OCI-LY7 (cell line): ENCODE data around the gene CEP57L1. TPM values are rescaled to one million over a fixed set of nuclear protein-coding genes. Genes with fewer than 3 reads are reported as not detected.

Source experiments
- BruUV-seq: library from RNA; stranded (reverse); fragments of 400-500 nt; replicated peaks from 2 replicates; lab custom pipeline; 2021; lab: Mats Ljungman, UMichigan
- CTCF ChIA-PET: fragments of 300-600 bp; sonication (Branson Sonifier 250); formaldehyde crosslinking; loops from one replicate; lab custom pipeline; 2022; ENCODE audit warnings: antibody characterized with exemption; ENCODE audit not compliant: unreplicated experiment; lab: Charles Lee
- POLR2A ChIA-PET: fragments of 300-600 bp; sonication (Branson Sonifier 250); formaldehyde crosslinking; loops from one replicate; lab custom pipeline; 2022; ENCODE audit warnings: antibody characterized with exemption; lab: Charles Lee
- DNase-seq: peaks from one replicate; pipeline ENCODE4 v3.0.0-alpha.2; 2015; ENCODE audit warnings: low spot score
- H2AFZ ChIP-seq: fragments of 200-600 bp; sonication (generic), shearing (Covaris generic); 2 replicates; pipeline ENCODE4 v1.6.1; 2014; ENCODE audit warnings: mild to moderate bottlenecking, antibody characterized with exemption, low read length, moderate library complexity
- H3K27ac ChIP-seq: fragments of 200-600 bp; sonication (generic); 2 replicates; pipeline ENCODE4 v1.5.1; 2014; ENCODE audit warnings: mixed run types, low read depth, mild to moderate bottlenecking, moderate library complexity, low read length, inconsistent platforms; ENCODE audit not compliant: poor library complexity, severe bottlenecking
- H3K36me3 ChIP-seq: fragments of 200-600 bp; sonication (generic); 2 replicates; pipeline ENCODE4 v1.6.1; 2014; ENCODE audit warnings: mild to moderate bottlenecking, antibody characterized with exemption, low read length, moderate library complexity, mixed read lengths; ENCODE audit not compliant: insufficient read depth
- H3K4me1 ChIP-seq: fragments of 200-600 bp; sonication (generic); 2 replicates; pipeline ENCODE4 v1.5.1; 2014; ENCODE audit warnings: mild to moderate bottlenecking, low read length; ENCODE audit not compliant: insufficient read depth, poor library complexity, severe bottlenecking
- H3K4me2 ChIP-seq: fragments of 200-600 bp; sonication (generic); 2 replicates; pipeline ENCODE4 v1.6.1; 2014; ENCODE audit warnings: mild to moderate bottlenecking, low read length
- H3K4me3 ChIP-seq: fragments of 200-600 bp; sonication (generic); 2 replicates; pipeline ENCODE4 v1.5.1; 2014; ENCODE audit warnings: mild to moderate bottlenecking, low read depth, low read length; ENCODE audit not compliant: poor library complexity, severe bottlenecking
- H3K79me2 ChIP-seq: fragments of 200-600 bp; sonication (generic); 2 replicates; pipeline ENCODE4 v1.6.1; 2016; ENCODE audit warnings: low read depth, mild to moderate bottlenecking, low read length, moderate library complexity, mixed read lengths; ENCODE audit not compliant: insufficient read depth
- H3K9me2 ChIP-seq: fragments of 200-600 bp; sonication (generic); 2 replicates; pipeline ENCODE4 v1.6.1; 2016; ENCODE audit warnings: mild to moderate bottlenecking, low read length, mixed read lengths; ENCODE audit not compliant: insufficient read depth
- H3K9me3 ChIP-seq: fragments of 200-600 bp; sonication (generic); 2 replicates; pipeline ENCODE4 v1.6.1; 2014; ENCODE audit warnings: mild to moderate bottlenecking, mixed run types, low read length, mixed read lengths
- H4K20me1 ChIP-seq: fragments of 200-600 bp; sonication (generic); 2 replicates; pipeline ENCODE4 v1.6.1; 2014; ENCODE audit warnings: mild to moderate bottlenecking, antibody characterized with exemption, low read length, moderate library complexity, mixed read lengths; ENCODE audit not compliant: insufficient read depth
- EZH2phosphoT487 ChIP-seq: fragments of 200-600 bp; sonication (generic); IDR thresholded peaks from 2 replicates; pipeline ENCODE4 v1.6.1; 2018; ENCODE audit warnings: low read depth, borderline replicate concordance, mild to moderate bottlenecking, mixed run types, antibody characterized with exemption, low read length, moderate library complexity, mixed read lengths
- intact Hi-C: fragments of 100-400 bp; cut with micrococcal nuclease; formaldehyde crosslinking; loops from one replicate; pipeline ENCODE4 v1.10.0; 2022; ENCODE audit not compliant: unreplicated experiment
- total RNA-seq, 2 experiments: library from RNA; depleted of rRNA in 1 of 2; stranded (reverse); fragments of >200 nt in 1 of 2; shearing (Covaris generic) in 1 of 2; gene quantifications; 2 replicates each; pipeline ENCODE4 v1.2.3, GENCODE V29; 2014 to 2022
- TF ChIP-seq, protein P1 (sequence below): fragments of 200-600 bp; sonication (generic); conservative IDR thresholded peaks from 2 replicates; pipeline ENCODE4 v1.5.1; 2014; ENCODE audit warnings: mild to moderate bottlenecking, antibody characterized with exemption, low read length, moderate library complexity, mixed read lengths

CEP57L1 gene
- total RNA-seq, 2 experiments from 2014 or later, result 22.7 to 28.2 TPM

DNA sequence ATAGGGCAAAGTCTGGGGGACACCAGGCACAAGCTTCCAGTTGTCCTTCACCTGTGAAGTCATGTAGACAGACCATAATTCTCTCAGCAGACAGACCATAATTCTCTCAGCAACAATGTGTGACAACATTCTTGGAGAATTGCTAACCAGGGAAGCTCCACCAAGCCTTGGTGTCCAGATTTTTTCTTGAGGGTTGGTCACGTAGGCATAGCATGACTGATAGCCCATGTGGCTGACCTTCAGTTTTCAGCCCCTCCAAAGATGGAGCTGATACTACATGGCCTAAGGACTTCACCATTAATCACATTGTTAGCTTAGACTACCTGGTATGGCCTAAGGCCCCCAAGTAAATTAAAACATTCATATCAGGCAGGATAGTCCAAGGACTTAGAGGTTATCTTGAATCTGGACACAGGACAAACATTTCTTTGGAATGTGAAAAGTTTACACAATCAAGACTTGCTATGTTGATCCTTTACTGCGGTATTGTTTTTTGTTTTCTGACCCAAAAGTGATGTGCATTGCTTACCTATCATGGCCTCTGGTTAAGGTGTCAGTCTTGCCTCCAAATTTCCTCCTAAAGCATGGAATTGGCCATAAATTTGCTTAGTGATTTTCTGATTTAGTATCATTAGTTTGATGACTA, 76.9 kb downstream of the CEP57L1 start:
- intact Hi-C loops, result no loop called here

DNA sequence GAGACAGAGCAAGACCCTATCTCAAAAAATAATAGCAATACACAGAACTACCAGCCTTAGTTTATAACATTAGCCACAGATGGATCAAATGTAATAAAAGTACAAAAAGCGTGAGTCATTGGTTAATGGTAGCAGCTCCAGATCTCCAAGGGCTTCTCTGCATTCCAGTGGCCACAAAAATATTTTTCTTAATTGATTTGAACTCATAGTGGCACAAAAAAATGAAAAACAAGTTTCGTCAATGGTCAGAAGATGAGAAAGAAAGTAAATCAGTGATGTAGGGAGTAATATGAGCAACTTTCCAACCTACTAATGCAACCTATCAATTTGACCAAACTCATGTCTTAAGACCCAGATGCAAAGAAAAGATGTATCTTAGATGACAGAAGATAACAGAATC, 79.6 kb downstream of the CEP57L1 start:
- no peaks in the 10 kb centered on the region for H4K20me1 ChIP-seq
- H3K4me3 ChIP-seq, result no peak overlapping the region
- TF ChIP-seq, protein P1, sequence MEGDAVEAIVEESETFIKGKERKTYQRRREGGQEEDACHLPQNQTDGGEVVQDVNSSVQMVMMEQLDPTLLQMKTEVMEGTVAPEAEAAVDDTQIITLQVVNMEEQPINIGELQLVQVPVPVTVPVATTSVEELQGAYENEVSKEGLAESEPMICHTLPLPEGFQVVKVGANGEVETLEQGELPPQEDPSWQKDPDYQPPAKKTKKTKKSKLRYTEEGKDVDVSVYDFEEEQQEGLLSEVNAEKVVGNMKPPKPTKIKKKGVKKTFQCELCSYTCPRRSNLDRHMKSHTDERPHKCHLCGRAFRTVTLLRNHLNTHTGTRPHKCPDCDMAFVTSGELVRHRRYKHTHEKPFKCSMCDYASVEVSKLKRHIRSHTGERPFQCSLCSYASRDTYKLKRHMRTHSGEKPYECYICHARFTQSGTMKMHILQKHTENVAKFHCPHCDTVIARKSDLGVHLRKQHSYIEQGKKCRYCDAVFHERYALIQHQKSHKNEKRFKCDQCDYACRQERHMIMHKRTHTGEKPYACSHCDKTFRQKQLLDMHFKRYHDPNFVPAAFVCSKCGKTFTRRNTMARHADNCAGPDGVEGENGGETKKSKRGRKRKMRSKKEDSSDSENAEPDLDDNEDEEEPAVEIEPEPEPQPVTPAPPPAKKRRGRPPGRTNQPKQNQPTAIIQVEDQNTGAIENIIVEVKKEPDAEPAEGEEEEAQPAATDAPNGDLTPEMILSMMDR, result no peak
- no peak for TF ChIP-seq EZH2phosphoT487
- H2AFZ ChIP-seq, result no peak overlapping the region
- H3K4me1 ChIP-seq, result no peaks in the 10 kb centered on the region
- POLR2A ChIA-PET, result interaction anchor here (0.6 kb wide), 1 partner anchor 187 kb away, joined by 3 read pairs; no protein-coding TSS in a partner anchor
- CTCF ChIA-PET, result no interaction called here
- intact Hi-C loops, result no loop called here
- no peaks in the 10 kb centered on the region for H3K79me2 ChIP-seq
- DNase-seq, result no peak
- no peaks in the 10 kb centered on the region for H3K36me3 ChIP-seq
- no TSS peak for BruUV-seq
- no peak overlapping the region for H3K27ac ChIP-seq
- H3K4me2 ChIP-seq, result no peak overlapping the region
- no peaks in the 10 kb centered on the region for H3K9me2 ChIP-seq
- no peaks in the 10 kb centered on the region for H3K9me3 ChIP-seq

More for the DNA sequence above, 76.9 kb downstream of the CEP57L1 start:
- ChIA-PET CTCF (no interaction called here), POLR2A (no interaction called here)
- no peaks in the 10 kb centered on the region for H3K9me2 ChIP-seq
- H3K27ac ChIP-seq, result no peak overlapping the region
- no peaks in the 10 kb centered on the region for H3K4me1 ChIP-seq
- TF ChIP-seq, protein P1, result no peak
- no peak overlapping the region for H3K4me3 ChIP-seq
- no peak overlapping the region for H2AFZ ChIP-seq
- no peaks in the 10 kb centered on the region for H3K9me3 ChIP-seq
- no peak overlapping the region for H3K4me2 ChIP-seq
- no peak for DNase-seq
- H3K36me3 ChIP-seq, result no peaks in the 10 kb centered on the region
- H3K79me2 ChIP-seq, result no peaks in the 10 kb centered on the region
- no peaks in the 10 kb centered on the region for H4K20me1 ChIP-seq
- no TSS peak for BruUV-seq

DNA sequence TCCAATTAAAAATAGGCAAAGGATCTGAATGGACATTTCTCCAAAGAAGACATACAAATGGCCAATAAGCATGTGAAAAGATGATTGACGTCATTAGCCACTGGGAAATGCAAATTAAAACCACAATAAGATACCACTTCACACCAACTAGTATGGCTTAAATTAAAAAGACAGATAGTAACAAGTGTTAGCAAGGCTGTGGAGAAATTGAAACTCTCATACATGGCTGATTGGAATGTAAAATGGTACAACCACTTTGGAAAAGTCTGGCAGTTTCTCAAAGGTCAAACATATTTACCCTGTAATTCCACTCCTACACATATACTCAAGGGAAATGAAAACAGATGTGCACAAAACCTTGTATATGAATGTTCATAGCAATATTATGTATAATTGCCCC, 83.6 kb downstream of the CEP57L1 start:
- ChIA-PET POLR2A (no interaction called here), CTCF (no interaction called here)
- Histone ChIP-seq H3K4me1 (no peaks in the 10 kb centered on the region), H3K79me2 (no peaks in the 10 kb centered on the region), H3K27ac (no peak overlapping the region), H4K20me1 (no peaks in the 10 kb centered on the region), H3K4me2 (no peak overlapping the region), H2AFZ (no peak overlapping the region), H3K9me2 (no peaks in the 10 kb centered on the region), H3K4me3 (no peak overlapping the region), H3K9me3 (no peaks in the 10 kb centered on the region), H3K36me3 (no peaks in the 10 kb centered on the region)
- BruUV-seq, result no TSS peak
- TF ChIP-seq, protein P1, result no peak
- no peak for TF ChIP-seq EZH2phosphoT487
- intact Hi-C loops, result no loop called here
- no peak for DNase-seq
